H1 (cell line): ENCODE results near the gene PLCL1.

Source experiments
- BRCA1 ChIP-seq: IDR thresholded peaks from 2 replicates; pipeline ENCODE4 v1.6.1; 2012; ENCODE audit warnings: low read depth, low read length, improper control_type of control experiment
- GABPA ChIP-seq: IDR thresholded peaks from 2 replicates; pipeline ENCODE4 v1.6.1; 2011; ENCODE audit warnings: mild to moderate bottlenecking, low read length, moderate library complexity, borderline replicate concordance; ENCODE audit not compliant: insufficient read depth
- POLR2AphosphoS5 ChIP-seq: IDR thresholded peaks from 2 replicates; pipeline ENCODE4 v1.6.1; 2011; ENCODE audit warnings: low read depth, low read length

DNA sequence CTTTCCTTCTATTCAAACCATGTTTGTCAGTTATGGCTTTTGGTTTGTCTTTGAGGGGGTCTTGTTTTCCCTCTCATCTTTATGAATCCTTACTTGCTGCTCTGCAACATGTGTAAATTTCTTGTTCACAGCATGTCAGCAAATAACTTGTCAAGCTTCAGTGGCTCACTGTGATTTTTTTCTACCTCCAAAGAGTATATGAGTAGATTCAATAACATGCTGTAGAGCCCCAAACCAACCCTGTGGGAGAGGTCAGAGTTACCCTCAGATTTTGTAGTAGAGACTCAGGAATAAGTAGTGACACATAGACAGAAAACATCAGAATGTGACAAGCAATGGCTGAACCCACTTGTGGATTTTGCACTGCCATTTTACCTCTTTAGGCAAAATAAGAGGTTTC lies 121.6 kb downstream of the PLCL1 start:
- TF ChIP-seq BRCA1, result no peak
- no peak for TF ChIP-seq POLR2AphosphoS5
- no peak for TF ChIP-seq GABPA
